AG08396 (cell line): ENCODE results near the gene PI4KA.
"Not testable (repeated sequence)": the region's sequence is repeated elsewhere in the genome, so short reads cannot be mapped to it uniquely, and the experiment has no call there.

Experiments used
- DNase-seq: peaks from one replicate; pipeline ENCODE4 v3.0.0; 2012; ENCODE audit warnings: low spot score, mixed read lengths

Gene PI4KA

GRCh38 chr22:20858615-20859416, at the start of gene PI4KA, which contains the start of gene SNAP29:
TSS of gene PI4KA (minus strand) at chr22:20858811. CDS start at chr22:20858725, 86 bp downstream.
TSS of gene SNAP29 (plus strand) at chr22:20859007. CDS start at chr22:20859111, 104 bp downstream.
- DNase-seq: peak; percentile 100

GRCh38 chr22:20906387-20906767, 47.8 kb upstream of the PI4KA start:
- DNase-seq: no peak

GRCh38 chr22:20905415-20906386, 47.1 kb upstream of the PI4KA start:
- no peak for DNase-seq

GRCh38 chr22:20904980-20905355, 46.4 kb upstream of the PI4KA start:
- DNase-seq: no peak

- DNase-seq: peak; percentile 86
These were observed 45.7 kb upstream of the PI4KA start for GRCh38 chr22:20904008-20904979.

GRCh38 chr22:20903093-20903492, 44.5 kb upstream of the PI4KA start:
- DNase-seq: no peak

- not testable (repeated sequence) for DNase-seq
These were observed 42.8 kb upstream of the PI4KA start for GRCh38 chr22:20901093-20902033.

GRCh38 chr22:20899827-20900423, 41.3 kb upstream of the PI4KA start:
- no peak for DNase-seq

- DNase-seq: not testable (repeated sequence)
These were observed 39.1 kb upstream of the PI4KA start for GRCh38 chr22:20897737-20898136.

- no peak for DNase-seq
These were observed 32.4 kb upstream of the PI4KA start for GRCh38 chr22:20890975-20891374.

- no peak for DNase-seq
These were observed 31.4 kb upstream of the PI4KA start for GRCh38 chr22:20889904-20890540.

- no peak for DNase-seq
These were observed 30.6 kb upstream of the PI4KA start for GRCh38 chr22:20889025-20889704.

GRCh38 chr22:20887375-20887774, 28.8 kb upstream of the PI4KA start:
- no peak for DNase-seq

GRCh38 chr22:20885557-20886323, 27.1 kb upstream of the PI4KA start:
- peak; percentile 85 for DNase-seq

- DNase-seq: no peak
These were observed 26.5 kb upstream of the PI4KA start for GRCh38 chr22:20885017-20885556.

- DNase-seq: no peak
These were observed 25.8 kb upstream of the PI4KA start for GRCh38 chr22:20884454-20884853.

GRCh38 chr22:20882855-20883254, 24.2 kb upstream of the PI4KA start:
- DNase-seq: no peak
